NT2/D1 (cell line): ENCODE results near the gene EXD2.

Experiments
- SUZ12 ChIP-seq: IDR thresholded peaks from 2 replicates; pipeline ENCODE4 v1.6.1; 2011; ENCODE audit not compliant: insufficient read length, insufficient read depth; ENCODE audit errors: extremely low read depth
- ZNF274 ChIP-seq: IDR thresholded peaks from 2 replicates; pipeline ENCODE4 v1.6.1; 2011; ENCODE audit warnings: mild to moderate bottlenecking, low read depth, low read length

- TF ChIP-seq ZNF274 (no peak), SUZ12 (no peak)
Observed at GRCh38 chr14:69156224-69156623, 35.1 kb upstream of the EXD2 start.
